HepG2 (cell line): ENCODE measurements around the gene STOML2. TPM values are rescaled to one million over a fixed set of nuclear protein-coding genes. Genes with fewer than 3 reads are reported as not detected.

ENCODE experiments used
- ATAC-seq: fragments of 200-7000 bp; cut with Tn5 transposase; 3 replicates; pipeline ENCODE4 v1.9.1; 2020; ENCODE audit warnings: mild to moderate bottlenecking, moderate library complexity
- BruUV-seq: library from RNA; stranded (reverse); fragments of 400-500 nt; replicated peaks from 2 replicates; lab custom pipeline; 2021; lab: Mats Ljungman, UMichigan
- CTCF ChIA-PET: fragments of 300-600 bp; formaldehyde crosslinking; extraction: SDS; loops from one replicate; lab custom pipeline; 2021; ENCODE audit warnings: low total read pairs, inconsistent platforms, low intra/inter-chr PET ratio; lab: Yijun Ruan, JAX
- POLR2A ChIA-PET: fragments of 350-600 bp; sonication (Branson Sonifier 250); formaldehyde crosslinking; loops from one replicate; lab custom pipeline; 2020; ENCODE audit warnings: antibody characterized with exemption, inconsistent platforms; lab: Yijun Ruan, JAX
- DNase-seq: peaks from one replicate; pipeline ENCODE4 v3.0.0-alpha.2; 2015; ENCODE audit warnings: low spot score
- FAIRE-seq: peaks from 3 replicates; lab custom pipeline; 2011; peaks lifted over from hg19 to GRCh38; lab: Jason Lieb, UNC
- H2AFZ ChIP-seq: one replicate; pipeline ENCODE4 v1.6.1; 2011; ENCODE audit warnings: low read length, inconsistent platforms
- H3K27ac ChIP-seq: fragments of 300-600 bp; 3 replicates; pipeline ENCODE4 v1.8.0; 2011; ENCODE audit warnings: mixed run types, mild to moderate bottlenecking, mixed read lengths, low read length, inconsistent platforms; ENCODE audit not compliant: insufficient read depth; ENCODE audit errors: extremely low read length
- H3K27me3 ChIP-seq, 2 experiments: fragments of 200-600 bp in 1 of 2; 2 replicates in 1 of 2; 3 replicates in 1 of 2; pipeline versions ENCODE4 v1.6.0 to v1.8.0; 2011; ENCODE audit warnings: low read length in 2 of 2, mild to moderate bottlenecking in 2 of 2, moderate library complexity in 2 of 2, inconsistent platforms in 1 of 2; ENCODE audit not compliant: insufficient read depth in 2 of 2, control insufficient read depth in 1 of 2
- H3K36me3 ChIP-seq, 2 experiments: fragments of 200-600 bp in 1 of 2; replicated peaks in 1 of 2; 2 replicates in 1 of 2; 3 replicates in 1 of 2; pipeline versions ENCODE4 v1.5.1 to v1.8.0; 2011; ENCODE audit warnings: low read length in 2 of 2, inconsistent platforms in 1 of 2; ENCODE audit not compliant: insufficient read depth in 2 of 2, control insufficient read depth in 1 of 2
- H3K4me1 ChIP-seq: 2 replicates; pipeline ENCODE4 v1.5.1; 2012; ENCODE audit warnings: low read length, inconsistent platforms; ENCODE audit not compliant: insufficient read depth
- H3K4me2 ChIP-seq: 2 replicates; pipeline ENCODE4 v1.6.0; 2011; ENCODE audit warnings: low read depth, low read length, inconsistent platforms
- H3K4me3 ChIP-seq, 3 experiments: fragments of 200-600 bp in 1 of 3; sonication (generic), shearing (Covaris generic) in 1 of 3; replicated peaks in 1 of 3; 2 replicates each; pipeline ENCODE4 v1.5.1; 2011 to 2016; ENCODE audit warnings: low read length in 3 of 3, inconsistent platforms in 2 of 3, low read depth in 2 of 3, mild to moderate bottlenecking in 2 of 3, control low read depth in 1 of 3, mixed read lengths in 1 of 3; ENCODE audit not compliant: insufficient read depth in 1 of 3
- H3K79me2 ChIP-seq: one replicate; pipeline ENCODE4 v1.6.1; 2011; ENCODE audit warnings: low read length, inconsistent platforms; ENCODE audit not compliant: insufficient read depth
- H3K9ac ChIP-seq: 2 replicates; pipeline ENCODE4 v1.6.0; 2011; ENCODE audit warnings: mild to moderate bottlenecking, low read depth, low read length, inconsistent platforms; ENCODE audit not compliant: insufficient read depth
- H3K9me3 ChIP-seq: 2 replicates; pipeline ENCODE4 v1.5.1; 2012; ENCODE audit warnings: mild to moderate bottlenecking, low read length
- H4K20me1 ChIP-seq: 2 replicates; pipeline ENCODE4 v1.6.0; 2011; ENCODE audit warnings: inconsistent platforms, mild to moderate bottlenecking, low read length, moderate library complexity; ENCODE audit not compliant: insufficient read depth
- ATF7 ChIP-seq, 2 experiments: fragments of 450-650 bp in 1 of 2; sonication (generic) in 1 of 2; formaldehyde crosslinking in 1 of 2; IDR thresholded peaks; 2 replicates each; pipeline versions ENCODE4 v1.4.0 to v1.6.1; 2016 to 2020; ENCODE audit warnings: antibody characterized with exemption in 1 of 2, mild to moderate bottlenecking in 1 of 2, missing genetic modification reagents in 1 of 2
- BHLHE40 ChIP-seq: IDR thresholded peaks from 2 replicates; pipeline ENCODE4 v1.6.1; 2011; ENCODE audit warnings: low read length, improper control_type of control experiment
- CENPBD1 ChIP-seq: sonication (generic); formaldehyde crosslinking; IDR thresholded peaks from 2 replicates; pipeline ENCODE4 v1.8.0; 2022; ENCODE audit warnings: missing genetic modification reagents, low read depth, mild to moderate bottlenecking, borderline replicate concordance
- DNMT1 ChIP-seq: sonication (generic); formaldehyde crosslinking; IDR thresholded peaks from 2 replicates; pipeline ENCODE4 v1.5.1; 2020; ENCODE audit warnings: mild to moderate bottlenecking, missing genetic modification reagents
- EP300 ChIP-seq, 3 experiments: sonication (generic) in 1 of 3; formaldehyde crosslinking in 1 of 3; IDR thresholded peaks; 2 replicates each; pipeline versions ENCODE4 v1.5.1 to v1.6.1; 2011 to 2020; ENCODE audit warnings: low read depth in 2 of 3, low read length in 2 of 3, borderline replicate concordance in 1 of 3, improper control_type of control experiment in 1 of 3, mild to moderate bottlenecking in 1 of 3, missing genetic modification reagents in 1 of 3, moderate library complexity in 1 of 3
- NCOR1 ChIP-seq: fragments of 200-600 bp; sonication (generic); IDR thresholded peaks from 2 replicates; pipeline ENCODE4 v1.7.0; 2017; ENCODE audit warnings: antibody characterized with exemption, low read length, borderline replicate concordance
- NR2C2 ChIP-seq: sonication (generic); formaldehyde crosslinking; IDR thresholded peaks from 2 replicates; pipeline ENCODE4 v1.4.0; 2020; ENCODE audit warnings: missing genetic modification reagents, mild to moderate bottlenecking, moderate library complexity, borderline replicate concordance
- SRSF4 ChIP-seq: fragments of 200-400 bp; formaldehyde crosslinking; IDR thresholded peaks from one replicate; pipeline ENCODE4 v1.6.1; 2018; ENCODE audit warnings: mild to moderate bottlenecking, low read depth, low read length, moderate library complexity; ENCODE audit not compliant: poor library complexity, severe bottlenecking
- TSC22D2 ChIP-seq: sonication (generic); formaldehyde crosslinking; IDR thresholded peaks from 2 replicates; pipeline ENCODE4 v1.5.1; 2020; ENCODE audit warnings: missing genetic modification reagents, mild to moderate bottlenecking, borderline replicate concordance
- ZBTB33 ChIP-seq: sonication (generic); formaldehyde crosslinking; IDR thresholded peaks from 2 replicates; pipeline ENCODE4 v1.4.0; 2020; ENCODE audit warnings: missing genetic modification reagents
- ZBTB8A ChIP-seq: sonication (generic); formaldehyde crosslinking; IDR thresholded peaks from 2 replicates; pipeline ENCODE4 v1.4.0; 2020; ENCODE audit warnings: mild to moderate bottlenecking, low read depth, missing genetic modification reagents, borderline replicate concordance
- ZNF317 ChIP-seq: sonication (generic); formaldehyde crosslinking; IDR thresholded peaks from 2 replicates; pipeline ENCODE4 v1.5.0; 2020; ENCODE audit warnings: mild to moderate bottlenecking, missing genetic modification reagents
- ZNF430 ChIP-seq: sonication (generic); formaldehyde crosslinking; IDR thresholded peaks from 2 replicates; pipeline ENCODE4 v1.9.0; 2021; ENCODE audit warnings: mild to moderate bottlenecking, missing genetic modification reagents
- ZNF543 ChIP-seq: sonication (generic); formaldehyde crosslinking; IDR thresholded peaks from 2 replicates; pipeline ENCODE4 v1.4.0; 2020; ENCODE audit warnings: mild to moderate bottlenecking, missing genetic modification reagents
- ZNF770 ChIP-seq: sonication (generic); formaldehyde crosslinking; IDR thresholded peaks from 2 replicates; pipeline ENCODE4 v1.5.0; 2020; ENCODE audit warnings: mild to moderate bottlenecking, missing genetic modification reagents
- ZNF850 ChIP-seq: sonication (generic); formaldehyde crosslinking; conservative IDR thresholded peaks from 2 replicates; pipeline ENCODE4 v1.9.0; 2021; ENCODE audit warnings: mild to moderate bottlenecking, missing genetic modification reagents
- WGBS: methylation state at CpG from one replicate; pipeline ENCODE4 v1.1.6; 2017; ENCODE audit warnings: low lambda C conversion rate; 5-methylcytosine and 5-hydroxymethylcytosine counted together
- in situ Hi-C: cut with HindIII; loops from 2 replicates; pipeline ENCODE4 v1.10.0; 2017; ENCODE audit warnings: low pct_unique_long_range_greater_than_20kb; ENCODE audit not compliant: extremely low pct_ligation_motif_present
- intact Hi-C: fragments of 100-400 bp; cut with micrococcal nuclease; formaldehyde crosslinking; loops from one replicate; pipeline ENCODE4 v1.10.0; 2022; ENCODE audit not compliant: unreplicated experiment
- polyA plus RNA-seq, 8 experiments: library from polyadenylated mRNA; depleted of rRNA in 3 of 8; stranded (reverse) in 7 of 8; unstranded in 1 of 8; fragments of >200 nt; fragmentation: Illumina TruSeq in 4 of 8; extraction: Trizol in 4 of 8; gene quantifications; 2 replicates each; pipeline versions ENCODE4 v1.2.1 to v1.2.3, GENCODE V29; 2011 to 2016; ENCODE audit warnings: low read depth in 4 of 8, missing spikeins in 1 of 8, mixed read lengths in 1 of 8; ENCODE audit not compliant: insufficient read depth in 1 of 8
- total RNA-seq, 5 experiments: library from RNA; depleted of rRNA; stranded (reverse); fragments of >200 nt; fragmentation: Illumina TruSeq; extraction: Trizol; gene quantifications; 2 replicates each; pipeline ENCODE4 v1.2.3, GENCODE V29; 2016; ENCODE audit warnings: low read depth in 1 of 5
- TF ChIP-seq, protein P1 (sequence below): sonication (generic); formaldehyde crosslinking; IDR thresholded peaks from 2 replicates; pipeline ENCODE4 v1.4.0; 2020; ENCODE audit warnings: mild to moderate bottlenecking, missing genetic modification reagents

The STOML2 gene
- total and polyA plus RNA-seq, 2 of the 13 experiments (the other 11 are each of a cell fraction or from before 2014, with no cell fraction given), result 245 to 250 TPM

GRCh38 chr9:35072461-35073278 is 30.3 kb downstream of the STOML2 start, which contains the start of gene VCP:
Gene VCP (minus strand): TSS chr9:35072625. CDS start chr9:35072353, 272 bp downstream.
- peaks cover 9 to 38% of the 10 kb centered on the region in 2 experiments for H3K36me3 ChIP-seq
- CTCF ChIA-PET, result interaction anchor here (2.1 kb wide), 1 partner anchor 24 kb away, joined by 9 read pairs; the partner anchor contains the start of gene PIGO
- in situ Hi-C loops (no loop called here), intact Hi-C loops (loop anchor here (1.0 kb wide), 1 partner anchor 24 kb away; the partner anchor contains the start of gene PIGO)
- POLR2A ChIA-PET, result interaction anchor here (0.8 to 2.4 kb wide), 21 partner anchors 8 to 893 kb away, joined by 3 to 19 read pairs (median 7); partner anchors contain the start of genes ATOSB, CREB3, PIGO and RUSC2
- peak; percentile 91 for ATAC-seq
- H3K9ac ChIP-seq, result peak within 1 kb of the TSS; percentile 100
- peak; percentile 98 for FAIRE-seq
- peak within 1 kb of the TSS; percentile 92 to 99 (median 93) for H3K4me3 ChIP-seq
- BruUV-seq, result TSS peak; percentile 88
- peak; percentile 98 for DNase-seq
- peaks cover 40% of the 10 kb centered on the region for H4K20me1 ChIP-seq
- no peaks in the 10 kb centered on the region; a peak in 1 of 5 replicates for H3K27me3 ChIP-seq
- peak within 1 kb of the TSS; percentile 85 for H3K4me2 ChIP-seq
- H3K27ac ChIP-seq, result peak within 1 kb of the TSS; percentile 100
- peaks cover 49% of the 10 kb centered on the region for H3K79me2 ChIP-seq
- no peak within 1 kb of the TSS for H2AFZ ChIP-seq
- peaks cover 42% of the 10 kb centered on the region for H3K4me1 ChIP-seq
- no peaks in the 10 kb centered on the region for H3K9me3 ChIP-seq
- 17% methylated on average over 24 of the region's 54 CpGs for WGBS
- no peak; the same call in 1 of the 2 replicates for TF ChIP-seq NR2C2
- no peak; the same call in 1 of the 2 replicates for TF ChIP-seq CENPBD1
- TF ChIP-seq ZNF850, result no peak
- TF ChIP-seq ZNF317 (CRISPR knock-in tag), result no peak
- 0 out of 2 replicates have a peak, but pooled peaks have one; percentile 7 for TF ChIP-seq TSC22D2 (CRISPR knock-in tag)
- TF ChIP-seq, protein P1, sequence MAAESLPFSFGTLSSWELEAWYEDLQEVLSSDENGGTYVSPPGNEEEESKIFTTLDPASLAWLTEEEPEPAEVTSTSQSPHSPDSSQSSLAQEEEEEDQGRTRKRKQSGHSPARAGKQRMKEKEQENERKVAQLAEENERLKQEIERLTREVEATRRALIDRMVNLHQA (CRISPR knock-in tag), result no peak
- TF ChIP-seq ATF7 (IDR thresholded peaks at IDR 0.05), result no peak
- no peak for TF ChIP-seq ATF7 (CRISPR knock-in tag; IDR thresholded peaks at IDR 0.05)
- no peak for TF ChIP-seq ZBTB8A (CRISPR knock-in tag)
- TF ChIP-seq ZNF430 (CRISPR knock-in tag), result no peak
- TF ChIP-seq ZNF770 (CRISPR knock-in tag), result no peak
- no peak for TF ChIP-seq ZNF543 (CRISPR knock-in tag)
- TF ChIP-seq NCOR1, result no peak
- no peak; the same call in 1 of the 2 replicates for TF ChIP-seq DNMT1 (CRISPR knock-in tag)
- peak; percentile 80 for TF ChIP-seq BHLHE40
- TF ChIP-seq ZBTB33 (CRISPR knock-in tag), result no peak
- peak; percentile 92 for TF ChIP-seq SRSF4
- TF ChIP-seq EP300 (IDR thresholded peaks at IDR 0.05; ENCODE audit: low read depth in 2 of 2, low read length in 2 of 2), result peak in 1 of 2 experiments; percentile 80; a peak in 2 of 4 replicates
- no peak for TF ChIP-seq EP300 (CRISPR knock-in tag; IDR thresholded peaks at IDR 0.05; ENCODE audit: borderline replicate concordance)
